OCI-LY7 (cell line): ENCODE measurements around the gene SRBD1.

Experiments
- EZH2phosphoT487 ChIP-seq: fragments of 200-600 bp; sonication (generic); IDR thresholded peaks from 2 replicates; pipeline ENCODE4 v1.6.1; 2018; ENCODE audit warnings: low read depth, borderline replicate concordance, mild to moderate bottlenecking, mixed run types, antibody characterized with exemption, low read length, moderate library complexity, mixed read lengths
- TF ChIP-seq, protein P1 (sequence below): fragments of 200-600 bp; sonication (generic); conservative IDR thresholded peaks from 2 replicates; pipeline ENCODE4 v1.5.1; 2014; ENCODE audit warnings: mild to moderate bottlenecking, antibody characterized with exemption, low read length, moderate library complexity, mixed read lengths

DNA sequence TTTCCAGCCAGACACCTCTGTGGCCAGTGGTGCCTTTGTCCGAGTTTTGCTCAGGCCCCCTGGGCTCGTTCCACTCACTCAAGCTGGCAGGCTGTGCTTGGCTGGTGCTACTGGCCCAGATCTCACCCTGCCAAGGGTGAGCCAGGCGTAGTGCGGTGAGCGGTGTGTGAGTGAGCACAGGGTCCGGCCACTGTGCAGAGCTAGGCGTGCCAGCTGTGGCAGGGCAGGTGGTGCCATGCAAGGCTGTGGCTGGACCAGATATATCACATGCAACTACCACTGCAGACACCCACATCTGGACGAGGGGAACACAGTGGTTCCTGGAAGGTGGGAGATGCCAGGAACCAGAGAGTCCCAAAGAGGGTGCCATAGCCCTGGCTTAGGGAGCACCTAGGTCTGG is 70.1 kb downstream of the SRBD1 start:
- TF ChIP-seq, protein P1, sequence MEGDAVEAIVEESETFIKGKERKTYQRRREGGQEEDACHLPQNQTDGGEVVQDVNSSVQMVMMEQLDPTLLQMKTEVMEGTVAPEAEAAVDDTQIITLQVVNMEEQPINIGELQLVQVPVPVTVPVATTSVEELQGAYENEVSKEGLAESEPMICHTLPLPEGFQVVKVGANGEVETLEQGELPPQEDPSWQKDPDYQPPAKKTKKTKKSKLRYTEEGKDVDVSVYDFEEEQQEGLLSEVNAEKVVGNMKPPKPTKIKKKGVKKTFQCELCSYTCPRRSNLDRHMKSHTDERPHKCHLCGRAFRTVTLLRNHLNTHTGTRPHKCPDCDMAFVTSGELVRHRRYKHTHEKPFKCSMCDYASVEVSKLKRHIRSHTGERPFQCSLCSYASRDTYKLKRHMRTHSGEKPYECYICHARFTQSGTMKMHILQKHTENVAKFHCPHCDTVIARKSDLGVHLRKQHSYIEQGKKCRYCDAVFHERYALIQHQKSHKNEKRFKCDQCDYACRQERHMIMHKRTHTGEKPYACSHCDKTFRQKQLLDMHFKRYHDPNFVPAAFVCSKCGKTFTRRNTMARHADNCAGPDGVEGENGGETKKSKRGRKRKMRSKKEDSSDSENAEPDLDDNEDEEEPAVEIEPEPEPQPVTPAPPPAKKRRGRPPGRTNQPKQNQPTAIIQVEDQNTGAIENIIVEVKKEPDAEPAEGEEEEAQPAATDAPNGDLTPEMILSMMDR = no peak
- no peak for TF ChIP-seq EZH2phosphoT487
